ENCODE measurements around the gene ATP6V1D. TPM values are rescaled to one million over a fixed set of nuclear protein-coding genes. Genes with fewer than 3 reads are reported as not detected.

ATP6V1D gene
- total and polyA plus RNA-seq, 9 of the 15 experiments (the other 6 are each of a cell fraction or from before 2014, with no cell fraction given): 35.5 to 91.0 (median 50.0) TPM

DNA sequence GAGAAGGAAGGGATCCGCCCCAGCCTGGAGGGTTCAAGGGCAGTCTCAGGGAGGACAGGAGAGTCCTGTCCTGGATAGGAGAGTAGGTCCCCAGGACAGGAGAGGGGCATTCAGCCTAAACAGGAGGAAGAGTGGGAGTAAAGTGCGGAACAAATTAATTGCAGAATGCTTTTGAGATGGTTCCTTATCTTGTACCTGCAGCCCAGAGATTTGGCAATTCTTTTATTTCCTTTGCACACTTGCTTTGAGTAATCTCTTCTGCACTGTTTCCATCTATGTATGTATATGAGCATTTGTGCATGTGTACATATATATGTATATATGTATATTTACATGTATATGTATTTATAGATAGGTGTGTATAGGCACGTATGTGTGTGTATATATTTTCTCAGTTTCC lies 29.7 kb upstream of the ATP6V1D start:
- H3K27me3 ChIP-seq (ENCODE audit: control insufficient read depth in 2 of 2, insufficient read depth in 2 of 2, low read length in 2 of 2): no peaks in the 10 kb centered on the region
- intact Hi-C loops (cut with micrococcal nuclease) (no loop called here), in situ Hi-C loops (cut with MboI) (no loop called here)
- H3K9me3 ChIP-seq (replicated peaks; ENCODE audit: control insufficient read depth, insufficient read depth, low read depth, low read length): no peaks in the 10 kb centered on the region
- H3K4me1 ChIP-seq (replicated peaks in 1 of 2; ENCODE audit: control insufficient read depth in 2 of 2, insufficient read depth in 2 of 2, low read length in 2 of 2): peaks cover 18 to 23% of the 10 kb centered on the region in 2 experiments; a peak in 4 of 5 replicates
- no peaks in the 10 kb centered on the region for H3K79me2 ChIP-seq (ENCODE audit: control insufficient read depth, insufficient read depth, low read length)
- H3K9ac ChIP-seq (ENCODE audit: insufficient read depth in 1 of 2, low read depth in 2 of 2, low read length in 2 of 2): peak overlapping the region in 1 of 2 experiments; percentile 69; a peak in 1 of 4 replicates
- no peak for FAIRE-seq
- 39% methylated on average over 3 of the region's 3 CpGs for WGBS (ENCODE audit: insufficient coverage, low coverage, missing lambda C conversion rate)
- H2AFZ ChIP-seq (ENCODE audit: low read depth, low read length): no peak overlapping the region
- no peak overlapping the region for H3K4me3 ChIP-seq
- DNase-seq (ENCODE audit: extremely low read depth in 1 of 4, low spot score in 3 of 4): no peak
- no peaks in the 10 kb centered on the region for H3K9me1 ChIP-seq (ENCODE audit: control insufficient read depth, insufficient read depth, low read length)
- TF ChIP-seq SP1 (CRISPR knock-in tag; IDR thresholded peaks at IDR 0.05) (no peak), BCOR (IDR thresholded peaks at IDR 0.05) (no peak), ZNF165 (CRISPR knock-in tag; IDR thresholded peaks at IDR 0.05; ENCODE audit: borderline replicate concordance) (no peak), TEAD4 (IDR thresholded peaks at IDR 0.05; ENCODE audit: low read length) (peak; percentile 60), TEAD4 (CRISPR knock-in tag; IDR thresholded peaks at IDR 0.05; ENCODE audit: borderline replicate concordance) (no peak), DPF2 (IDR thresholded peaks at IDR 0.05) (0 out of 2 replicates have a peak, but pooled peaks have one; percentile 21), EGR1 (conservative IDR thresholded peaks at IDR 0.05) (no peak), NCOR1 (IDR thresholded peaks at IDR 0.05) (0 out of 2 replicates have a peak, but pooled peaks have one; percentile 28), TCF3 (CRISPR knock-in tag; IDR thresholded peaks at IDR 0.05) (peak; percentile 51), RBM34 (IDR thresholded peaks at IDR 0.05; ENCODE audit: borderline replicate concordance, insufficient read depth, low read length) (no peak), ARID1B (IDR thresholded peaks at IDR 0.05) (peak; percentile 35; the same call in 1 of the 2 replicates), RBM17 (IDR thresholded peaks at IDR 0.05; ENCODE audit: borderline replicate concordance, low read depth, low read length) (no peak), TAF9B (IDR thresholded peaks at IDR 0.05; ENCODE audit: partially characterized antibody) (no peak), EZH2 (IDR thresholded peaks at IDR 0.05; ENCODE audit: borderline replicate concordance, low read depth, low read length) (no peak), CEBPB (tag; IDR thresholded peaks at IDR 0.05) (0 out of 2 replicates have a peak, but pooled peaks have one; percentile 31), ZNF507 (tag; conservative IDR thresholded peaks at IDR 0.05) (no peak), HNRNPLL (IDR thresholded peaks at IDR 0.05; ENCODE audit: low read depth, low read length, poor library complexity, severe bottlenecking) (no peak), CXXC5 (CRISPR knock-in tag; IDR thresholded peaks at IDR 0.05) (peak; percentile 42; the same call in 1 of the 2 replicates), EP300 (IDR thresholded peaks at IDR 0.05; ENCODE audit: low read length) (0 out of 2 replicates have a peak, but pooled peaks have one; percentile 11), PML (IDR thresholded peaks at IDR 0.05; ENCODE audit: low read length) (no peak), MIER1 (IDR thresholded peaks at IDR 0.05; ENCODE audit: low read depth) (no peak), CBFA2T2 (conservative IDR thresholded peaks at IDR 0.05) (peak; percentile 18; the same call in 1 of the 2 replicates), TAL1 (IDR thresholded peaks at IDR 0.05) (peak; percentile 46; the same call in 1 of the 2 replicates), CBFA2T3 (IDR thresholded peaks at IDR 0.05) (peak; percentile 67)
- TF ChIP-seq, protein P1, sequence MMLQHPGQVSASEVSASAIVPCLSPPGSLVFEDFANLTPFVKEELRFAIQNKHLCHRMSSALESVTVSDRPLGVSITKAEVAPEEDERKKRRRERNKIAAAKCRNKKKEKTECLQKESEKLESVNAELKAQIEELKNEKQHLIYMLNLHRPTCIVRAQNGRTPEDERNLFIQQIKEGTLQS (IDR thresholded peaks at IDR 0.05): no peak
- TF ChIP-seq, protein P1 (CRISPR knock-in tag; conservative IDR thresholded peaks at IDR 0.05): no peak
- ChIA-PET POLR2A (no interaction called here), CTCF (ENCODE audit: low intra/inter-chr PET ratio) (no interaction called here)
- BruUV-seq (replicated peaks): no TSS peak
- ATAC-seq: no peak
- no peak overlapping the region for H3K27ac ChIP-seq (ENCODE audit: extremely low read depth, low read depth, low read length)
- H3K36me3 ChIP-seq (ENCODE audit: control insufficient read depth, insufficient read depth, low read length): peaks cover 29% of the 10 kb centered on the region
- no peak overlapping the region for H3K4me2 ChIP-seq (ENCODE audit: insufficient read depth, low read length)
- H4K20me1 ChIP-seq (replicated peaks; ENCODE audit: control insufficient read depth, insufficient read depth, low read length): no peaks in the 10 kb centered on the region

All from K562 (cell line).